ENCODE measurements around the gene OAF. TPM values are rescaled to one million over a fixed set of nuclear protein-coding genes. Genes with fewer than 3 reads are reported as not detected.

Gene OAF
- total and polyA plus RNA-seq, 11 donors = 10.3 to 41.9 (median 19.9) TPM

- no peak for TF ChIP-seq CTCF (IDR thresholded peaks at IDR 0.05)
- intact Hi-C loops (cut with DNase I) = no loop called here
- Histone ChIP-seq H3K36me3 (peaks cover 0 to 15% (median 10%) of the 10 kb centered on the region in 9 donors), H3K27ac (peak overlapping the region in 3 of 12 donors; percentile 17 to 31 (median 22)), H3K4me1 (peaks cover 0 to 65% (median 41%) of the 10 kb centered on the region in 12 donors), H3K27me3 (no peaks in the 10 kb centered on the region), H3K4me3 (no peak overlapping the region), H3K9me3 (no peaks in the 10 kb centered on the region)
- no peak for DNase-seq
- no peak for ATAC-seq
- WGBS, 4 donors = 0 to 20% (median 16%) methylated on average over 1 of the region's 1 CpG
Observed at GRCh38 chr11:120223793-120224192, 13.0 kb downstream of the OAF start.

- Histone ChIP-seq H3K36me3 (peaks cover 0 to 17% (median 11%) of the 10 kb centered on the region in 9 donors), H3K4me3 (no peak overlapping the region), H3K9me3 (no peaks in the 10 kb centered on the region), H3K4me1 (peaks cover 0 to 60% (median 39%) of the 10 kb centered on the region in 12 donors), H3K27ac (peak overlapping the region; percentile 24 to 72 (median 52)), H3K27me3 (no peaks in the 10 kb centered on the region)
- no peak for TF ChIP-seq POLR2A (IDR thresholded peaks at IDR 0.05)
- TF ChIP-seq CTCF (IDR thresholded peaks at IDR 0.05) = no peak
- ATAC-seq = no peak
- no peak for DNase-seq
- WGBS, 4 donors = 27 to 66% (median 60%) methylated on average over 3 to 6 of the region's 6 CpGs
- intact Hi-C loops (cut with DNase I) = no loop called here
Observed at GRCh38 chr11:120224361-120224760, 13.5 kb downstream of the OAF start.

GRCh38 chr11:120224972-120225909 lies 14.4 kb downstream of the OAF start:
- ATAC-seq (peak; percentile 30 to 81 (median 76)), DNase-seq (peak; percentile 58 to 76 (median 70))
- H3K9me3 ChIP-seq = no peaks in the 10 kb centered on the region
- TF ChIP-seq POLR2A (IDR thresholded peaks at IDR 0.05) (no peak), CTCF (IDR thresholded peaks at IDR 0.05) (no peak)
- intact Hi-C loops (cut with DNase I) = no loop called here
- H3K4me1 ChIP-seq = peaks cover 0 to 52% (median 37%) of the 10 kb centered on the region in 12 donors
- H3K4me3 ChIP-seq = peak overlapping the region in 2 of 12 donors; percentile 2 to 13
- H3K36me3 ChIP-seq = peaks cover 0 to 25% (median 11%) of the 10 kb centered on the region in 9 donors
- peak overlapping the region; percentile 25 to 72 (median 52) for H3K27ac ChIP-seq
- no peaks in the 10 kb centered on the region for H3K27me3 ChIP-seq
- 38 to 58% (median 48%) methylated on average over 21 to 22 of the region's 22 CpGs for WGBS, 4 donors

- Histone ChIP-seq H3K4me3 (no peak overlapping the region), H3K27ac (peak overlapping the region in 4 of 12 donors; percentile 47 to 66 (median 58)), H3K9me3 (no peaks in the 10 kb centered on the region), H3K27me3 (no peaks in the 10 kb centered on the region), H3K4me1 (peaks cover 0 to 42% (median 32%) of the 10 kb centered on the region in 12 donors), H3K36me3 (peaks cover 0 to 25% (median 11%) of the 10 kb centered on the region in 9 donors)
- 78 to 85% (median 81%) methylated on average over 5 of the region's 5 CpGs for WGBS, 4 donors
- DNase-seq = no peak
- TF ChIP-seq CTCF (IDR thresholded peaks at IDR 0.05) (no peak), POLR2A (IDR thresholded peaks at IDR 0.05) (no peak)
- intact Hi-C loops (cut with DNase I) = no loop called here
- ATAC-seq = no peak
Observed at GRCh38 chr11:120226242-120226641, 15.4 kb downstream of the OAF start.

All from heart left ventricle (tissue), 16 donors.